HL-60 (cell line): ENCODE data around the gene KLHL25.

Experiments used
- TF ChIP-seq, protein P1 (sequence below): IDR thresholded peaks from one replicate; pipeline ENCODE4 v1.5.1; 2011; ENCODE audit warnings: low read length, control low read depth, inconsistent platforms; ENCODE audit not compliant: insufficient read depth
- TF ChIP-seq, protein P2 (sequence below): IDR thresholded peaks from 2 replicates; pipeline ENCODE4 v1.6.1; 2012; ENCODE audit warnings: low read depth; ENCODE audit not compliant: insufficient replicate concordance

DNA sequence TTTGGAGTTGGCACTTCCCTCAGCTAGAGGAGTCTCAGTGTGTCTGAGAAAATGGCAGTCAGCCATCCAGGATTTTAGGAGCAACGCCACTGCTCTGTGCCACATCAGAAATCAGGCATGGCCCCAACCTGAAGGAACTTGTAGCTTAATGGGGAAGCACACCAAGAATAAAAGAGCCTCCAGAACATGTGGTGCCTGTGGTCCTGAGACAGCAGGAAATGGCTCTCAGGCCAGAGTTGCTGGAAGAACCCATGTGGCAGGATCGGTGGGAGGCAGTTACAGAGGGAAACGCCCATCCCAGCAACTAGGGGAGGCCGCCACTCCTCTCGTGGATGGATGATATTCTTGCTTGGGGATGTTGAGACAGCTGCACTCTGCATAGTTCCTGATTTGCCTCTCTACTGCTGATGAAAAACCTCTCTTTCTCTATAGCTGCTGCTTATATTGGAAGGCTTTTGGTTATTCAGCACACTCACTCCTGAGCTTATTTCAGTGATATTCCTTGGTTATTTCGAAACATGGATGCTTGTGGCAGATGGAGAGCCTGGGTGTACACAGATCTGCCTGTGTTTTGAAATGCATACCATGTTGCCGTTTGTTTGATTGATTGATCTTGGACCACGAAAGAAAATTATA lies 52.4 kb downstream of the KLHL25 start:
- TF ChIP-seq, protein P1, sequence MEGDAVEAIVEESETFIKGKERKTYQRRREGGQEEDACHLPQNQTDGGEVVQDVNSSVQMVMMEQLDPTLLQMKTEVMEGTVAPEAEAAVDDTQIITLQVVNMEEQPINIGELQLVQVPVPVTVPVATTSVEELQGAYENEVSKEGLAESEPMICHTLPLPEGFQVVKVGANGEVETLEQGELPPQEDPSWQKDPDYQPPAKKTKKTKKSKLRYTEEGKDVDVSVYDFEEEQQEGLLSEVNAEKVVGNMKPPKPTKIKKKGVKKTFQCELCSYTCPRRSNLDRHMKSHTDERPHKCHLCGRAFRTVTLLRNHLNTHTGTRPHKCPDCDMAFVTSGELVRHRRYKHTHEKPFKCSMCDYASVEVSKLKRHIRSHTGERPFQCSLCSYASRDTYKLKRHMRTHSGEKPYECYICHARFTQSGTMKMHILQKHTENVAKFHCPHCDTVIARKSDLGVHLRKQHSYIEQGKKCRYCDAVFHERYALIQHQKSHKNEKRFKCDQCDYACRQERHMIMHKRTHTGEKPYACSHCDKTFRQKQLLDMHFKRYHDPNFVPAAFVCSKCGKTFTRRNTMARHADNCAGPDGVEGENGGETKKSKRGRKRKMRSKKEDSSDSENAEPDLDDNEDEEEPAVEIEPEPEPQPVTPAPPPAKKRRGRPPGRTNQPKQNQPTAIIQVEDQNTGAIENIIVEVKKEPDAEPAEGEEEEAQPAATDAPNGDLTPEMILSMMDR, result no peak
- TF ChIP-seq, protein P2, sequence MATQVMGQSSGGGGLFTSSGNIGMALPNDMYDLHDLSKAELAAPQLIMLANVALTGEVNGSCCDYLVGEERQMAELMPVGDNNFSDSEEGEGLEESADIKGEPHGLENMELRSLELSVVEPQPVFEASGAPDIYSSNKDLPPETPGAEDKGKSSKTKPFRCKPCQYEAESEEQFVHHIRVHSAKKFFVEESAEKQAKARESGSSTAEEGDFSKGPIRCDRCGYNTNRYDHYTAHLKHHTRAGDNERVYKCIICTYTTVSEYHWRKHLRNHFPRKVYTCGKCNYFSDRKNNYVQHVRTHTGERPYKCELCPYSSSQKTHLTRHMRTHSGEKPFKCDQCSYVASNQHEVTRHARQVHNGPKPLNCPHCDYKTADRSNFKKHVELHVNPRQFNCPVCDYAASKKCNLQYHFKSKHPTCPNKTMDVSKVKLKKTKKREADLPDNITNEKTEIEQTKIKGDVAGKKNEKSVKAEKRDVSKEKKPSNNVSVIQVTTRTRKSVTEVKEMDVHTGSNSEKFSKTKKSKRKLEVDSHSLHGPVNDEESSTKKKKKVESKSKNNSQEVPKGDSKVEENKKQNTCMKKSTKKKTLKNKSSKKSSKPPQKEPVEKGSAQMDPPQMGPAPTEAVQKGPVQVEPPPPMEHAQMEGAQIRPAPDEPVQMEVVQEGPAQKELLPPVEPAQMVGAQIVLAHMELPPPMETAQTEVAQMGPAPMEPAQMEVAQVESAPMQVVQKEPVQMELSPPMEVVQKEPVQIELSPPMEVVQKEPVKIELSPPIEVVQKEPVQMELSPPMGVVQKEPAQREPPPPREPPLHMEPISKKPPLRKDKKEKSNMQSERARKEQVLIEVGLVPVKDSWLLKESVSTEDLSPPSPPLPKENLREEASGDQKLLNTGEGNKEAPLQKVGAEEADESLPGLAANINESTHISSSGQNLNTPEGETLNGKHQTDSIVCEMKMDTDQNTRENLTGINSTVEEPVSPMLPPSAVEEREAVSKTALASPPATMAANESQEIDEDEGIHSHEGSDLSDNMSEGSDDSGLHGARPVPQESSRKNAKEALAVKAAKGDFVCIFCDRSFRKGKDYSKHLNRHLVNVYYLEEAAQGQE, result no peak
